Vagina (tissue), 2 donors: ENCODE measurements around the gene SLC22A12.

ENCODE experiments used
- POLR2A ChIP-seq, 2 donors: fragments of 450-650 bp; IDR thresholded peaks; one replicate each; pipeline ENCODE4 v1.6.1; 2017; ENCODE audit warnings: antibody characterized with exemption in 2 of 2, mild to moderate bottlenecking in 2 of 2, moderate library complexity in 2 of 2
- POLR2AphosphoS5 ChIP-seq, 2 donors: sonication (generic); formaldehyde crosslinking; IDR thresholded peaks; one replicate each; pipeline ENCODE4 v1.9.0; 2017; ENCODE audit warnings: antibody characterized with exemption in 2 of 2, mild to moderate bottlenecking in 2 of 2, low read depth in 1 of 2; ENCODE audit not compliant: insufficient read depth in 1 of 2
- TF ChIP-seq, protein P1 (sequence below), 3 experiments: fragments of 450-650 bp in 2 of 3; fragments of 200-600 bp in 1 of 3; sonication (generic) in 1 of 3; IDR thresholded peaks; one replicate each; pipeline ENCODE4 v1.5.1; 2017 to 2019; ENCODE audit warnings: antibody characterized with exemption in 3 of 3, mild to moderate bottlenecking in 2 of 3, moderate library complexity in 2 of 3

GRCh38 chr11:64561984-64562722, 28.9 kb upstream of the SLC22A12 start:
- TF ChIP-seq POLR2A (IDR thresholded peaks at IDR 0.05) (no peak), POLR2AphosphoS5 (IDR thresholded peaks at IDR 0.05; ENCODE audit: insufficient read depth in 1 of 2, low read depth in 1 of 2) (no peak)
- TF ChIP-seq, protein P1, sequence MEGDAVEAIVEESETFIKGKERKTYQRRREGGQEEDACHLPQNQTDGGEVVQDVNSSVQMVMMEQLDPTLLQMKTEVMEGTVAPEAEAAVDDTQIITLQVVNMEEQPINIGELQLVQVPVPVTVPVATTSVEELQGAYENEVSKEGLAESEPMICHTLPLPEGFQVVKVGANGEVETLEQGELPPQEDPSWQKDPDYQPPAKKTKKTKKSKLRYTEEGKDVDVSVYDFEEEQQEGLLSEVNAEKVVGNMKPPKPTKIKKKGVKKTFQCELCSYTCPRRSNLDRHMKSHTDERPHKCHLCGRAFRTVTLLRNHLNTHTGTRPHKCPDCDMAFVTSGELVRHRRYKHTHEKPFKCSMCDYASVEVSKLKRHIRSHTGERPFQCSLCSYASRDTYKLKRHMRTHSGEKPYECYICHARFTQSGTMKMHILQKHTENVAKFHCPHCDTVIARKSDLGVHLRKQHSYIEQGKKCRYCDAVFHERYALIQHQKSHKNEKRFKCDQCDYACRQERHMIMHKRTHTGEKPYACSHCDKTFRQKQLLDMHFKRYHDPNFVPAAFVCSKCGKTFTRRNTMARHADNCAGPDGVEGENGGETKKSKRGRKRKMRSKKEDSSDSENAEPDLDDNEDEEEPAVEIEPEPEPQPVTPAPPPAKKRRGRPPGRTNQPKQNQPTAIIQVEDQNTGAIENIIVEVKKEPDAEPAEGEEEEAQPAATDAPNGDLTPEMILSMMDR (IDR thresholded peaks at IDR 0.05) = no peak
